ENCODE results near the gene USP16.
"Not testable (repeated sequence)": the region's sequence is repeated elsewhere in the genome, so short reads cannot be mapped to it uniquely, and the experiment has no call there.

- TF ChIP-seq, protein P1, sequence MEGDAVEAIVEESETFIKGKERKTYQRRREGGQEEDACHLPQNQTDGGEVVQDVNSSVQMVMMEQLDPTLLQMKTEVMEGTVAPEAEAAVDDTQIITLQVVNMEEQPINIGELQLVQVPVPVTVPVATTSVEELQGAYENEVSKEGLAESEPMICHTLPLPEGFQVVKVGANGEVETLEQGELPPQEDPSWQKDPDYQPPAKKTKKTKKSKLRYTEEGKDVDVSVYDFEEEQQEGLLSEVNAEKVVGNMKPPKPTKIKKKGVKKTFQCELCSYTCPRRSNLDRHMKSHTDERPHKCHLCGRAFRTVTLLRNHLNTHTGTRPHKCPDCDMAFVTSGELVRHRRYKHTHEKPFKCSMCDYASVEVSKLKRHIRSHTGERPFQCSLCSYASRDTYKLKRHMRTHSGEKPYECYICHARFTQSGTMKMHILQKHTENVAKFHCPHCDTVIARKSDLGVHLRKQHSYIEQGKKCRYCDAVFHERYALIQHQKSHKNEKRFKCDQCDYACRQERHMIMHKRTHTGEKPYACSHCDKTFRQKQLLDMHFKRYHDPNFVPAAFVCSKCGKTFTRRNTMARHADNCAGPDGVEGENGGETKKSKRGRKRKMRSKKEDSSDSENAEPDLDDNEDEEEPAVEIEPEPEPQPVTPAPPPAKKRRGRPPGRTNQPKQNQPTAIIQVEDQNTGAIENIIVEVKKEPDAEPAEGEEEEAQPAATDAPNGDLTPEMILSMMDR (IDR thresholded peaks at IDR 0.05): not testable (repeated sequence)
- TF ChIP-seq POLR2A (IDR thresholded peaks at IDR 0.05): not testable (repeated sequence)
Measured at GRCh38 chr21:29011236-29011635, 13.2 kb upstream of the USP16 start.

Data from adrenal gland (tissue), 5 donors.